IPS-20b (cell line): Measurements from ENCODE around the gene UFL1.
"Not testable (repeated sequence)": the region's sequence is repeated elsewhere in the genome, so short reads cannot be mapped to it uniquely, and the experiment has no call there.

Experiments
- H3K27ac ChIP-seq: one replicate; pipeline ENCODE4 v1.5.1; 2013; ENCODE audit warnings: low read length
- H3K27me3 ChIP-seq: 2 replicates; pipeline ENCODE4 v1.6.1; 2013; ENCODE audit warnings: mild to moderate bottlenecking, low read length, inconsistent platforms; ENCODE audit not compliant: insufficient read depth
- H3K36me3 ChIP-seq: 2 replicates; pipeline ENCODE4 v1.6.1; 2013; ENCODE audit warnings: low read depth, mild to moderate bottlenecking, inconsistent platforms, low read length, moderate library complexity; ENCODE audit not compliant: insufficient read depth
- H3K4me1 ChIP-seq: 2 replicates; pipeline ENCODE4 v1.6.1; 2013; ENCODE audit warnings: mild to moderate bottlenecking, control low read depth, inconsistent platforms, low read length, moderate library complexity; ENCODE audit not compliant: insufficient read depth
- H3K4me3 ChIP-seq: 2 replicates; pipeline ENCODE4 v1.5.1; 2013; ENCODE audit warnings: mild to moderate bottlenecking, low read length, inconsistent platforms
- H3K9ac ChIP-seq: 2 replicates; pipeline ENCODE4 v1.6.1; 2013; ENCODE audit warnings: low read depth, mild to moderate bottlenecking, inconsistent platforms, low read length, moderate library complexity
- H3K9me3 ChIP-seq: 2 replicates; pipeline ENCODE4 v1.6.1; 2013; ENCODE audit warnings: mild to moderate bottlenecking, low read depth, low read length, inconsistent platforms; ENCODE audit not compliant: insufficient read depth

UFL1 gene

DNA sequence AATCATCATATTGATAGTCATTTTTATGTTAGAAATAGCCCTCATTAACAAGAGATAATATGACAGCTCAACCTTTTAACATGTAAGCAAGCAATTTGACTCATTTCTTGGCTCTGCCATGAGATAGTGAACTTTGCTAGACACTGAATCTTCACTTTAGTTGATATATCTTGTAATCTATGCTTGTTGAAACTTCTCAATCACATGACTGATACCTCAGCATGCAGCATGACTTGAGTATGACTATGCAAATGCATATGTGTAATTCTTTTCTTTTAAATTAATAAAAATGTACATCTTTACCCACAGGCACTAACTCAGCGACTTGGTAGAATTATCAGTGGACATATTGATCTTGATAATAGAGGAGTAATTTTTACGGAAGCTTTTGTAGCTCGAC lies 6.6 kb downstream of the UFL1 start:
- no peak overlapping the region for H3K9ac ChIP-seq
- H3K27ac ChIP-seq = no peak overlapping the region
- H3K4me3 ChIP-seq = no peak overlapping the region
- peaks cover 78% of the 10 kb centered on the region for H3K36me3 ChIP-seq
- no peaks in the 10 kb centered on the region for H3K27me3 ChIP-seq
- H3K4me1 ChIP-seq = no peaks in the 10 kb centered on the region
- H3K9me3 ChIP-seq = no peaks in the 10 kb centered on the region

DNA sequence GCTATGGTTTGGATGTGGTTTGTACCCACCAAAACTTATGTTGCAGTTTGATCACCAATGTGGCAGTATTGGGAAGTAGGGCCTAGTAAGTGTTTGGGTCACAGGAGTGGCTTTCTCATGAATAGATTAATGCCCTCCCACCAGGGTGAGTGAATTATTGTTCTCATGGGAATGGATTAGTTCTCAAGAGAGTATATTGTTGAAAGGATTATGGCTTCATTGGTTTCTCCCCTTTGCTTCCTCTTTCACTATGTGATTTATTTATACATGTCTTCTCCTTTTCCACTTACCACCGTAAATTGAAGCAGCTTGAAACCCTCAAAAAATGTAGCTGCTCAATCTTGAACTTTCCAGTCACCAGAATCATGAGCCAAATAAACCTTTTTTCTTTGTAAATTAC lies 10.8 kb downstream of the UFL1 start:
- no peak overlapping the region for H3K4me3 ChIP-seq
- peaks cover 62% of the 10 kb centered on the region for H3K36me3 ChIP-seq
- no peak overlapping the region for H3K9ac ChIP-seq
- no peaks in the 10 kb centered on the region for H3K27me3 ChIP-seq
- no peaks in the 10 kb centered on the region for H3K4me1 ChIP-seq
- no peak overlapping the region for H3K27ac ChIP-seq
- no peaks in the 10 kb centered on the region for H3K9me3 ChIP-seq

DNA sequence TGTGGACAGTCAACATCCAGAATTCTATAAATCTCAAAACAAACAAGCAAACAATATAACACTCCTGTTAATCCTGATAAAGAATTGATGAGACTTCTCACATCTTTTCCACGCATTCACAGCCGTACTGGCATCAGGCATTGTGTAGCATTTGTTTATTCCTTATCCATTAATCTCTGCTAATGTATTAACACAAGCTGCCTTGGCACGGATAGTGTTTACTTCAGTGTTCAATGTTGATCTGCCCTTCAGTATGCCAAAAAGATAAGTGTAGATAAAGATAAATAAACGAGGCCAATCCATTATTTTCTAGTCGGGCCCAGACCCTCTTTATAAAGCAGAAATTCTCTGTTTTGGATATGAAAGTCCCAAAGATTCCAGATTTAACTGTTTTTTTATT lies 16.1 kb downstream of the UFL1 start:
- Histone ChIP-seq H3K36me3 (peaks cover 40% of the 10 kb centered on the region), H3K9ac (no peak overlapping the region), H3K9me3 (no peaks in the 10 kb centered on the region), H3K4me1 (no peaks in the 10 kb centered on the region), H3K27ac (no peak overlapping the region), H3K4me3 (no peak overlapping the region), H3K27me3 (no peaks in the 10 kb centered on the region)

DNA sequence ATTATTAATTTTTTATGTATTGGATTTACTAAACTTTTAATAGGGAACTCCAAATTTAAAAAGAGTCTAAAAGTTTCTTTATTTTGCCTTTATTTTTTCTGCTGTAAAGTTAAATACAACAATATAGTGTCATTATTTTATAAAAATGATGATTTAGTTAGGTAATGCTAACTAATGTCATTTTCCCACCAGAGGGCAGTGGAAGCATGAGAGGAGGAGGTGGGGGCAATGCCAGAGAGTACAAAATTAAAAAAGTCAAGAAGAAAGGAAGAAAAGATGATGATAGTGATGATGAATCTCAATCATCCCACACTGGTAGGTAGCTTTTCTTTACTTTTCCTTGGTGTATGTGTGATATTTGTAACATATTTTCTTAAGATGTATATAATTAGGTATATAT lies 21.1 kb downstream of the UFL1 start:
- H3K27ac ChIP-seq = no peak overlapping the region
- no peaks in the 10 kb centered on the region for H3K9me3 ChIP-seq
- H3K36me3 ChIP-seq = peaks cover 46% of the 10 kb centered on the region
- no peaks in the 10 kb centered on the region for H3K27me3 ChIP-seq
- no peak overlapping the region for H3K4me3 ChIP-seq
- no peak overlapping the region for H3K9ac ChIP-seq
- H3K4me1 ChIP-seq = no peaks in the 10 kb centered on the region

DNA sequence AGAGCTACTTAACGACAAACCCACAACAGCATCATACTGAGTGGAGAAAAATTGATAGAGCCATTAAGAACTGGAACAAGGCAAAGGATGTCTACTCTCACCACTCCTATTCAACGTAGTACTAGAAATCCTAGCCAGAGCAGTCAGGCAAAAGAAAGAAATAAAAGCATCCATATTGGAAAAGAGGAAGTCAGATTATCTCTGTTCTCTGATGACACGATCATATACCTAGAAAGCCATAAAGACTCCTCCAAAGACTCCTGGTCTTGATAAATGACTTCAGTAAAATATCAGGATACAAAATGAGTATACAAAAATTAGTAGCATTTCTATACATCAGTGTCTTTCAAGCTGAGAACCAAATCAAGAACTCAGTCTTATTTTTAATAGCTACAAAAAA lies 24.3 kb downstream of the UFL1 start:
- no peaks in the 10 kb centered on the region for H3K9me3 ChIP-seq
- no peak overlapping the region for H3K9ac ChIP-seq
- H3K27ac ChIP-seq = no peak overlapping the region
- no peaks in the 10 kb centered on the region for H3K27me3 ChIP-seq
- no peaks in the 10 kb centered on the region for H3K4me1 ChIP-seq
- no peak overlapping the region for H3K4me3 ChIP-seq
- peaks cover 39% of the 10 kb centered on the region for H3K36me3 ChIP-seq

DNA sequence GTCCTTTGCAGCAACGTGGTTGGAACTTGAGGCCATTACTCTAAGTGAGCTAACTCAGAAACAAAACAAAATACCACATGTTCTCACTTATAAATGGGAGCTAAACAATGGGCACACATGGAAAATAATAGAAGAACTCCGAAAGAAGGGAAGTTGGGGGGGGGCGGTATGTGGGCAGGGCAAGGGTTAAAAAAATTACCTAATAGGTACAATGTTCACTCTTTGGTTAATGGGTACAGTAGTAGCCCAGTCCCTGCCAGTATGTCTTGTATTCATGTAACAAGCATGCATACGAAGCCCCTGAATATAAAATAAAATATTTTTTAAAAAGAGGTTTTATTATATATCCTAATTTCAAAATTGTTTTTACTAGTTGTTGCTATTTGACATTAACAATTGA lies 26.0 kb downstream of the UFL1 start:
- Histone ChIP-seq H3K4me1 (no peaks in the 10 kb centered on the region), H3K4me3 (no peak overlapping the region), H3K27ac (no peak overlapping the region), H3K9ac (no peak overlapping the region), H3K36me3 (peaks cover 48% of the 10 kb centered on the region), H3K9me3 (no peaks in the 10 kb centered on the region), H3K27me3 (no peaks in the 10 kb centered on the region)

DNA sequence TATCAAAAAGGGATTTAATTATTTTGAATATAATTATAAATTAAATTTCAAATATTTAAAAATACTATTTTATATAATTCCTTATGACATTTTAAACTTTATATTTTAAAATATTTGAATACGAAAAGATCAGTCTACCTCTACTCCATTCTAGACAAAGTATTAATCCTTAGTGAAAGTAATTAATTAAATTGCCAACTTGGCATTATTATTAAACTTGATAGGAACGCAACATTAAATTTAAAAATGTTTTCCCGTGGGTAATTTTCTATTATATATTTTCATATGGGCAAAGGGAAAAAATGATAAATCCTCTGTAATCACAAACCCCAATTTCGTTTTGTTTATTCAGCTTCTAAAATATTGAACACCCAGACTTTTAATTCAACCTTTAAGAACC lies 33.0 kb downstream of the UFL1 start:
- Histone ChIP-seq H3K4me1 (no peaks in the 10 kb centered on the region), H3K27ac (no peak overlapping the region), H3K9ac (no peak overlapping the region), H3K36me3 (peaks cover 43% of the 10 kb centered on the region), H3K27me3 (no peaks in the 10 kb centered on the region), H3K9me3 (no peaks in the 10 kb centered on the region), H3K4me3 (no peak overlapping the region)

DNA sequence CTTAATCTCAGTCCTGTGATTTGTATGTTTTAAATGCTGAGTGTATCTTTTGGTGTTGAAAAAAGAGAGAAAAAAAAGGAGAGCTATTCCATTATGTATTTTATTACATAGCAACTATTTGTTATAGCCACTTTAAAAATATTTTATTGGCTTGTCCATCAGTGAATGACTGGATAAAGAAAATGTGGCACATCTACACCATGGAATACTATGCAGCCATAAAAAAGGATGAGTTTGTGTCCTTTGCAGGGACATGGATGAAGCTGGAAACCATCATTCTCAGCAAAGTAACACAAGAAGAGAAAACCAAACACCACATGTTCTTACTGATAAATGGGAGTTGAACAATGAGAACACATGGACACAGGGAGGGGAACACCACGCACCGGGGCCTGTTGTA lies 38.1 kb downstream of the UFL1 start:
- H3K9ac ChIP-seq, H3K27ac ChIP-seq, H3K36me3 ChIP-seq, H3K4me1 ChIP-seq, H3K27me3 ChIP-seq, H3K4me3 ChIP-seq, H3K9me3 ChIP-seq: not testable (repeated sequence)

DNA sequence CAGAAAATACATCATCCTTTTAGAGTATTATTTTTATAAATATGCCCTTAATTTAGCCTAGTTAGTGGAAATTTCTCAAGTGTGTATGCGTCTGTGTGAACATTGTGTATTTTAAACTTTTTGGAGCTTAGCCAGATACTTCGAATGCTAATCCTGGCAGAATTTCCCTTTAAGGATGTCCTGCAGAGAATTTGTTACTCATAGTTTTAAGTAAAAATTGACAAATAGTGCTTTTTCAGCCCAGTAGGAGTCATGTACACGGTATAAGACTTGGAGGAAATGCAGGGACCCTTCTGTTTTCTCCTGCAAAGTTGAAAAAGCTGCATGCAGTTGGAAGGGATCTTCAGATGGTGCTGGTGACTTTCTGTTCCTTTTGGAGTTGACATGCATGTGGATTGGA lies 41.3 kb downstream of the UFL1 start, which contains the start of gene FHL5:
FHL5 (plus strand) TSS at position 243 of the 400 bp plus-strand sequence. CDS start 40,486 bp downstream, outside the sequence.
- H3K4me3 ChIP-seq = no peak within 1 kb of the TSS
- peaks cover 10% of the 10 kb centered on the region; the same call in 1 of the 2 replicates for H3K4me1 ChIP-seq

DNA sequence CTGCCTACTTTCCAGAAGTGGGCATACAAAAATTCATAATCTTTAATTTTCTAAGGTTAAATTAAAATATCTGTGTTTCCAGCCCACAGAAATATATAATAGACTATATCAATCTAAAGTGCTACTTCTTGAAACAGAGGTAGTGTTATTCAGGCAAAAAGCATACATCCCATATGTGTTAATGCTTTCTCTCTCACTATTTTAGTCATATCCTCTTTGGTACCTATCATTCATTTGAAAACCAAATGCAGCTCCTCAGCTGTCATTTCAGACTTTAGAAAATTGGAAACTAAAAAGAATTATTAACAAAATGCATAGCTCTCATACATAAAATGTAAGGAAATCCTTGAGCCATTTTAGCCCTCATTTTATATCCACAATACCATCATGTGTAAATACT lies 42.2 kb downstream of the UFL1 start:
- H3K27ac ChIP-seq = no peak overlapping the region
- no peak overlapping the region for H3K4me3 ChIP-seq
- no peaks in the 10 kb centered on the region for H3K9me3 ChIP-seq
- no peak overlapping the region for H3K9ac ChIP-seq
- H3K36me3 ChIP-seq = no peaks in the 10 kb centered on the region
- H3K4me1 ChIP-seq = peaks cover 20% of the 10 kb centered on the region; the same call in 1 of the 2 replicates
- no peaks in the 10 kb centered on the region for H3K27me3 ChIP-seq

More for the DNA sequence above, 41.3 kb downstream of the UFL1 start, which contains the start of gene FHL5:
- H3K9me3 ChIP-seq = no peaks in the 10 kb centered on the region
- H3K9ac ChIP-seq = no peak within 1 kb of the TSS
- no peaks in the 10 kb centered on the region for H3K36me3 ChIP-seq
- H3K27ac ChIP-seq = no peak within 1 kb of the TSS
- H3K27me3 ChIP-seq = no peaks in the 10 kb centered on the region

DNA sequence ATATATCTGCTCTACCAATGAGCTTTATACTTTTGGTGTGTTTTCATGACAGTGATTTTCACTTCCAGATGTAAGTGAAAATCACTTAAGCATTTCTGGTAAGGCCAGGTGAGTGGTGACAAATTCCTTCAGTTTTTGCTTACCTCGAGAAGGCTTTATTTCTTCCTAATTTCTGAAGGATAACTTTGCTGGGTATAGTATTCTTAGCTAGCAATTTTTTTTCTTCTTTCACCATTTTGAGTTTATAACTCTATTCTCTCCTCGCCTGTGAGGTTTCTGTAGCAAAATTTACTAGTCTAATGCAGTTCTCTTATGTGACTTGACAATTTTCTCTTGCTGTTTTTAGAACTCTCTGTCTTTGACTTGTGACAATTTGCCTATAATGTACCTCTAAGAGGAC lies 48.4 kb downstream of the UFL1 start:
- H3K4me3 ChIP-seq = no peak overlapping the region
- no peaks in the 10 kb centered on the region for H3K27me3 ChIP-seq
- no peaks in the 10 kb centered on the region for H3K36me3 ChIP-seq
- H3K9me3 ChIP-seq = peaks cover 11% of the 10 kb centered on the region; the same call in 1 of the 2 replicates
- no peak overlapping the region for H3K9ac ChIP-seq
- H3K4me1 ChIP-seq = peaks cover 20% of the 10 kb centered on the region; the same call in 1 of the 2 replicates
- no peak overlapping the region for H3K27ac ChIP-seq

DNA sequence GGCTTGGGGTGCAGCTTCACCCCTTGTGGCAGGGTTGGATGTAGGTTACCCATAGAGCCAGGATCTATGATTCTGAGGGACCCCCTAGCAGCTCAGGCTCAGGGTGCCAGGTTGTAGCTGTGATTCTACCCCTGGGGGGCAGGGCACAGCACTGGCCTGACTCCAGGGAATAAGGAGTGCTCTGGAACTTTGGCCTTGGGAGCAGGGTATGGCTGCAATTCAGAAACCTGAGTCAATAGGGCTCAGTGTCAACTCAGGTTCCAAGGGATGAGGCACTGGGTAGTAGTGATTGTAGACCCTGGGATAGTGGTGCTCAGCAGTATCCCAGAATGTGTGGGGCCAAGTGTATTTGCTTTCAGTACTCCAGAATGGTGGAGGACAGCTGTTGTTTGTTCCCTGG lies 49.9 kb downstream of the UFL1 start:
- Histone ChIP-seq H3K4me1 (peaks cover 20% of the 10 kb centered on the region; the same call in 1 of the 2 replicates), H3K9ac (no peak overlapping the region), H3K27ac (no peak overlapping the region), H3K36me3 (no peaks in the 10 kb centered on the region), H3K27me3 (no peaks in the 10 kb centered on the region), H3K4me3 (no peak overlapping the region), H3K9me3 (peaks cover 11% of the 10 kb centered on the region; the same call in 1 of the 2 replicates)
